ENCODE data around the gene ABCD1.
"Not testable (repeated sequence)": the region's sequence is repeated elsewhere in the genome, so short reads cannot be mapped to it uniquely, and the experiment has no call there.

ABCD1 gene

GRCh38 chrX:153696100-153696499 is 28.6 kb upstream of the ABCD1 start:
- in situ Hi-C loops (cut with HindIII; ENCODE audit: low sequenced_read_pairs), result no loop called here

GRCh38 chrX:153696538-153696937 is 28.1 kb upstream of the ABCD1 start:
- in situ Hi-C loops (cut with HindIII; ENCODE audit: low sequenced_read_pairs); DNase-seq (ENCODE audit: low read depth, low spot score); H3K4me3 ChIP-seq (ENCODE audit: low read depth, low read length): not testable (repeated sequence)

More at GRCh38 chrX:153696100-153696499, 28.6 kb upstream of the ABCD1 start:
- no peak for DNase-seq (ENCODE audit: low read depth, low spot score)
- no peak for TF ChIP-seq CTCF (IDR thresholded peaks at IDR 0.05; ENCODE audit: low read depth, low read length)
- no peak overlapping the region for H3K4me3 ChIP-seq (ENCODE audit: low read depth, low read length)

GRCh38 chrX:153696986-153697722 is 27.5 kb upstream of the ABCD1 start:
- in situ Hi-C loops (cut with HindIII; ENCODE audit: low sequenced_read_pairs); H3K4me3 ChIP-seq (ENCODE audit: low read depth, low read length); DNase-seq (ENCODE audit: low read depth, low spot score): not testable (repeated sequence)

GRCh38 chrX:153697924-153698865 is 26.5 kb upstream of the ABCD1 start:
- in situ Hi-C loops (cut with HindIII; ENCODE audit: low sequenced_read_pairs), result no loop called here
- TF ChIP-seq CTCF (IDR thresholded peaks at IDR 0.05; ENCODE audit: low read depth, low read length), result no peak

GRCh38 chrX:153699210-153699783 is 25.4 kb upstream of the ABCD1 start:
- DNase-seq (ENCODE audit: low read depth, low spot score); in situ Hi-C loops (cut with HindIII; ENCODE audit: low sequenced_read_pairs); H3K4me3 ChIP-seq (ENCODE audit: low read depth, low read length): not testable (repeated sequence)

More at GRCh38 chrX:153697924-153698865, 26.5 kb upstream of the ABCD1 start:
- H3K4me3 ChIP-seq (ENCODE audit: low read depth, low read length), result no peak overlapping the region
- no peak for DNase-seq (ENCODE audit: low read depth, low spot score)

GRCh38 chrX:153699784-153700371 is 24.8 kb upstream of the ABCD1 start:
- H3K4me3 ChIP-seq (ENCODE audit: low read depth, low read length); in situ Hi-C loops (cut with HindIII; ENCODE audit: low sequenced_read_pairs); DNase-seq (ENCODE audit: low read depth, low spot score): not testable (repeated sequence)

- no peak for DNase-seq (ENCODE audit: low read depth, low spot score)
- in situ Hi-C loops (cut with HindIII; ENCODE audit: low sequenced_read_pairs), result no loop called here
- TF ChIP-seq CTCF (IDR thresholded peaks at IDR 0.05; ENCODE audit: low read depth, low read length), result no peak
- H3K4me3 ChIP-seq (ENCODE audit: low read depth, low read length), result no peak overlapping the region
These were observed 24.2 kb upstream of the ABCD1 start for GRCh38 chrX:153700376-153700945.

- DNase-seq (ENCODE audit: low read depth, low spot score), result no peak
- in situ Hi-C loops (cut with HindIII; ENCODE audit: low sequenced_read_pairs), result no loop called here
These were observed 23.7 kb upstream of the ABCD1 start for GRCh38 chrX:153700967-153701366.

More at GRCh38 chrX:153700967-153701366, 23.7 kb upstream of the ABCD1 start:
- TF ChIP-seq CTCF (IDR thresholded peaks at IDR 0.05; ENCODE audit: low read depth, low read length), result no peak
- no peak overlapping the region for H3K4me3 ChIP-seq (ENCODE audit: low read depth, low read length)

Measured in astrocyte of the spinal cord (primary cell).